Measurements from ENCODE around the gene TRIM61.

The TRIM61 gene

GRCh38 chr4:164946810-164947209 lies 30.6 kb downstream of the TRIM61 start:
- Histone ChIP-seq H2BK5ac (ENCODE audit: low read depth, low read length, poor library complexity) (no peak overlapping the region), H3K4me2 (ENCODE audit: low read length) (no peak overlapping the region), H2AFZ (ENCODE audit: insufficient read depth, low read length, poor library complexity) (no peak overlapping the region), H3K23ac (ENCODE audit: low read length) (no peak overlapping the region), H2BK120ac (ENCODE audit: insufficient read depth, low read length, poor library complexity) (no peak overlapping the region), H3K36me3 (ENCODE audit: control insufficient read depth in 1 of 2, insufficient read depth in 2 of 2, low read length in 2 of 2) (no peaks in the 10 kb centered on the region), H3K18ac (ENCODE audit: low read length) (no peak overlapping the region), H3K4me3 (ENCODE audit: low read depth, low read length) (no peak overlapping the region), H3K4me1 (ENCODE audit: control insufficient read depth in 1 of 2, insufficient read depth in 2 of 2, low read length in 2 of 2) (peaks cover 0 to 5% of the 10 kb centered on the region in 2 experiments), H2AK5ac (ENCODE audit: low read length) (no peak overlapping the region), H3K4ac (ENCODE audit: low read depth, low read length) (no peak overlapping the region), H3K9me3 (ENCODE audit: insufficient read depth, low read depth, low read length) (no peaks in the 10 kb centered on the region), H2BK12ac (ENCODE audit: low read length) (no peak overlapping the region), H3K27ac (ENCODE audit: low read depth, low read length) (no peak overlapping the region), H3K27me3 (ENCODE audit: insufficient read depth, low read length) (no peaks in the 10 kb centered on the region), H4K8ac (ENCODE audit: low read depth, low read length) (no peak overlapping the region), H3K9ac (ENCODE audit: low read length) (no peak overlapping the region), H3K79me2 (ENCODE audit: control insufficient read depth, insufficient read depth, low read length, poor library complexity) (no peaks in the 10 kb centered on the region), H3K14ac (ENCODE audit: low read length) (no peak overlapping the region), H4K91ac (ENCODE audit: low read depth, low read length) (no peak overlapping the region), H3K79me1 (ENCODE audit: low read length) (no peaks in the 10 kb centered on the region), H4K12ac (ENCODE audit: low read depth, low read length) (no peak overlapping the region)
- DNase-seq, result no peak
- no CpG with 5 or more reads among the region's 5 CpGs for WGBS (ENCODE audit: extremely low coverage, insufficient coverage, insufficient read length)

GRCh38 chr4:164945146-164945545 lies 32.3 kb downstream of the TRIM61 start:
- H3K18ac ChIP-seq (ENCODE audit: low read length), result no peak overlapping the region
- no peak overlapping the region for H3K9ac ChIP-seq (ENCODE audit: low read length)
- DNase-seq, result no peak
- H3K27ac ChIP-seq (ENCODE audit: low read depth, low read length), result no peak overlapping the region
- no peak overlapping the region for H2AK5ac ChIP-seq (ENCODE audit: low read length)
- WGBS (ENCODE audit: extremely low coverage, insufficient coverage, insufficient read length), result no CpG with 5 or more reads among the region's 5 CpGs
- H3K4me2 ChIP-seq (ENCODE audit: low read length), result no peak overlapping the region
- no peaks in the 10 kb centered on the region for H3K27me3 ChIP-seq (ENCODE audit: insufficient read depth, low read length)
- H3K4me3 ChIP-seq (ENCODE audit: low read depth, low read length), result no peak overlapping the region
- H3K79me1 ChIP-seq (ENCODE audit: low read length), result no peaks in the 10 kb centered on the region
- no peak overlapping the region for H2BK12ac ChIP-seq (ENCODE audit: low read length)
- no peaks in the 10 kb centered on the region for H3K36me3 ChIP-seq (ENCODE audit: control insufficient read depth in 1 of 2, insufficient read depth in 2 of 2, low read length in 2 of 2)
- no peak overlapping the region for H3K23ac ChIP-seq (ENCODE audit: low read length)
- no peaks in the 10 kb centered on the region for H3K79me2 ChIP-seq (ENCODE audit: control insufficient read depth, insufficient read depth, low read length, poor library complexity)
- no peak overlapping the region for H3K4ac ChIP-seq (ENCODE audit: low read depth, low read length)
- no peak overlapping the region for H4K8ac ChIP-seq (ENCODE audit: low read depth, low read length)
- no peak overlapping the region for H4K12ac ChIP-seq (ENCODE audit: low read depth, low read length)
- H3K4me1 ChIP-seq (ENCODE audit: control insufficient read depth in 1 of 2, insufficient read depth in 2 of 2, low read length in 2 of 2), result peaks cover 0 to 5% of the 10 kb centered on the region in 2 experiments
- H2BK120ac ChIP-seq (ENCODE audit: insufficient read depth, low read length, poor library complexity), result no peak overlapping the region
- H4K91ac ChIP-seq (ENCODE audit: low read depth, low read length), result no peak overlapping the region
- no peak overlapping the region for H2AFZ ChIP-seq (ENCODE audit: insufficient read depth, low read length, poor library complexity)
- no peak overlapping the region for H2BK5ac ChIP-seq (ENCODE audit: low read depth, low read length, poor library complexity)
- no peak overlapping the region for H3K14ac ChIP-seq (ENCODE audit: low read length)
- no peaks in the 10 kb centered on the region for H3K9me3 ChIP-seq (ENCODE audit: insufficient read depth, low read depth, low read length)

- Histone ChIP-seq H2BK5ac (ENCODE audit: low read depth, low read length, poor library complexity) (no peak overlapping the region), H3K4me1 (ENCODE audit: control insufficient read depth in 1 of 2, insufficient read depth in 2 of 2, low read length in 2 of 2) (peaks cover 0 to 5% of the 10 kb centered on the region in 2 experiments), H3K4me2 (ENCODE audit: low read length) (no peak overlapping the region), H3K18ac (ENCODE audit: low read length) (no peak overlapping the region), H2BK120ac (ENCODE audit: insufficient read depth, low read length, poor library complexity) (no peak overlapping the region), H4K8ac (ENCODE audit: low read depth, low read length) (no peak overlapping the region), H3K4me3 (ENCODE audit: low read depth, low read length) (no peak overlapping the region), H3K9me3 (ENCODE audit: insufficient read depth, low read depth, low read length) (no peaks in the 10 kb centered on the region), H3K9ac (ENCODE audit: low read length) (no peak overlapping the region), H3K23ac (ENCODE audit: low read length) (no peak overlapping the region), H4K12ac (ENCODE audit: low read depth, low read length) (no peak overlapping the region), H3K4ac (ENCODE audit: low read depth, low read length) (no peak overlapping the region), H3K79me1 (ENCODE audit: low read length) (no peaks in the 10 kb centered on the region), H3K27me3 (ENCODE audit: insufficient read depth, low read length) (no peaks in the 10 kb centered on the region), H2AK5ac (ENCODE audit: low read length) (no peak overlapping the region), H2BK12ac (ENCODE audit: low read length) (no peak overlapping the region), H4K91ac (ENCODE audit: low read depth, low read length) (no peak overlapping the region), H3K79me2 (ENCODE audit: control insufficient read depth, insufficient read depth, low read length, poor library complexity) (no peaks in the 10 kb centered on the region), H3K36me3 (ENCODE audit: control insufficient read depth in 1 of 2, insufficient read depth in 2 of 2, low read length in 2 of 2) (no peaks in the 10 kb centered on the region), H3K14ac (ENCODE audit: low read length) (no peak overlapping the region), H2AFZ (ENCODE audit: insufficient read depth, low read length, poor library complexity) (no peak overlapping the region), H3K27ac (ENCODE audit: low read depth, low read length) (no peak overlapping the region)
- no CpG with 5 or more reads among the region's 9 CpGs for WGBS (ENCODE audit: extremely low coverage, insufficient coverage, insufficient read length)
- peak; percentile 86 to 90 for DNase-seq
These were observed 34.3 kb downstream of the TRIM61 start for GRCh38 chr4:164943192-164943591.

- H3K79me2 ChIP-seq (ENCODE audit: control insufficient read depth, insufficient read depth, low read length, poor library complexity), result no peaks in the 10 kb centered on the region
- H3K4me2 ChIP-seq (ENCODE audit: low read length), result no peak overlapping the region
- no peak overlapping the region for H2AFZ ChIP-seq (ENCODE audit: insufficient read depth, low read length, poor library complexity)
- no peak overlapping the region for H3K14ac ChIP-seq (ENCODE audit: low read length)
- no peaks in the 10 kb centered on the region for H3K79me1 ChIP-seq (ENCODE audit: low read length)
- H3K23ac ChIP-seq (ENCODE audit: low read length), result no peak overlapping the region
- no peak overlapping the region for H4K12ac ChIP-seq (ENCODE audit: low read depth, low read length)
- no peak overlapping the region for H3K4me3 ChIP-seq (ENCODE audit: low read depth, low read length)
- no peak overlapping the region for H4K91ac ChIP-seq (ENCODE audit: low read depth, low read length)
- no peak overlapping the region for H3K18ac ChIP-seq (ENCODE audit: low read length)
- no peaks in the 10 kb centered on the region for H3K9me3 ChIP-seq (ENCODE audit: insufficient read depth, low read depth, low read length)
- H2BK12ac ChIP-seq (ENCODE audit: low read length), result no peak overlapping the region
- no peak for DNase-seq
- no peak overlapping the region for H3K27ac ChIP-seq (ENCODE audit: low read depth, low read length)
- no peaks in the 10 kb centered on the region for H3K27me3 ChIP-seq (ENCODE audit: insufficient read depth, low read length)
- H3K36me3 ChIP-seq (ENCODE audit: control insufficient read depth in 1 of 2, insufficient read depth in 2 of 2, low read length in 2 of 2), result no peaks in the 10 kb centered on the region
- no peak overlapping the region for H2AK5ac ChIP-seq (ENCODE audit: low read length)
- no peak overlapping the region for H4K8ac ChIP-seq (ENCODE audit: low read depth, low read length)
- no peaks in the 10 kb centered on the region for H3K4me1 ChIP-seq (ENCODE audit: control insufficient read depth in 1 of 2, insufficient read depth in 2 of 2, low read length in 2 of 2)
- no peak overlapping the region for H3K9ac ChIP-seq (ENCODE audit: low read length)
- H2BK5ac ChIP-seq (ENCODE audit: low read depth, low read length, poor library complexity), result no peak overlapping the region
- no peak overlapping the region for H3K4ac ChIP-seq (ENCODE audit: low read depth, low read length)
- no peak overlapping the region for H2BK120ac ChIP-seq (ENCODE audit: insufficient read depth, low read length, poor library complexity)
These were observed 39.7 kb downstream of the TRIM61 start for GRCh38 chr4:164937576-164938270.

Data from trophoblast cell (in vitro differentiated cells and primary cell).